BLaER1 treated with 17β-estradiol and CSF1 and Interleukin-3, amounts not matched to agents 10 nM and 100 nM (cell line): ENCODE results near the gene ZNF485.

Experiments
- H3K27ac ChIP-seq, 11 experiments: shearing (Covaris generic); formaldehyde crosslinking; 2 replicates each; pipeline ENCODE4 v1.8.1; 2022
- H3K27me3 ChIP-seq, 11 experiments: shearing (Covaris generic); formaldehyde crosslinking; 2 replicates each; pipeline ENCODE4 v1.8.1; 2022
- H3K36me3 ChIP-seq, 11 experiments: shearing (Covaris generic); formaldehyde crosslinking; 2 replicates each; pipeline ENCODE4 v1.8.1; 2022
- H3K4me1 ChIP-seq, 10 experiments: shearing (Covaris generic); formaldehyde crosslinking; 2 replicates each; pipeline ENCODE4 v1.8.1; 2022
- H3K4me2 ChIP-seq, 11 experiments: shearing (Covaris generic); formaldehyde crosslinking; 2 replicates each; pipeline ENCODE4 v1.8.1; 2022
- H3K4me3 ChIP-seq, 10 experiments: shearing (Covaris generic); formaldehyde crosslinking; 2 replicates each; pipeline ENCODE4 v1.8.1; 2022
- H3K9ac ChIP-seq, 11 experiments: shearing (Covaris generic); formaldehyde crosslinking; 2 replicates each; pipeline ENCODE4 v1.8.1; 2022
- H3K9me3 ChIP-seq, 11 experiments: shearing (Covaris generic); formaldehyde crosslinking; replicated peaks in 1 of 11; 2 replicates each; pipeline ENCODE4 v1.8.1; 2022
- H4K20me1 ChIP-seq, 11 experiments: shearing (Covaris generic); formaldehyde crosslinking; 2 replicates each; pipeline ENCODE4 v1.8.1; 2022
- Cebpa-rat ChIP-seq, 11 experiments: shearing (Covaris generic); IDR thresholded peaks; 2 replicates each; pipeline ENCODE4 v1.8.1; 2022

ZNF485 gene

DNA sequence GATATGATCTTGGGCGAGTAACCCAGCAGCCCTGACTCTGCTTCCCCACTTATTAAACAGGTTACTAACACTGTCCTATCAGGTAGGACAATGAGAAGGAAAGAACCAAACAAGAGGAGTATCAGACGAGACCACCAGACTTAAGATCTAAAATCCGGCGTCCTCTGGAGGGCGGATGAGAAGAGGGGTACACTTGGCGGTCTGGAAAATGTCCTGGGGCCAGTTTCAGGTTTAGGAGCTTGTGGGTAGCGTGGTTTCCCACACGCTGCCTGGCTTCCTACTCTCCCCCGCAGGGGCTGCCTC is 41.8 kb downstream of the ZNF485 start:
- no peak for TF ChIP-seq Cebpa-rat (IDR thresholded peaks at IDR 0.05)
- Histone ChIP-seq H3K36me3 (peaks cover 37 to 48% (median 46%) of the 10 kb centered on the region in 11 experiments), H4K20me1 (no peaks in the 10 kb centered on the region), H3K27ac (peak overlapping the region; percentile 91 to 99 (median 97)), H3K27me3 (peaks cover 0 to 6% (median 0%) of the 10 kb centered on the region in 11 experiments; a peak in 4 of 22 replicates), H3K4me2 (peak overlapping the region; percentile 68 to 92 (median 83)), H3K4me3 (peak overlapping the region; percentile 73 to 90 (median 81)), H3K9ac (peak overlapping the region; percentile 94 to 99 (median 98)), H3K4me1 (peaks cover 5 to 16% (median 13%) of the 10 kb centered on the region in 10 experiments; a peak in 17 of 20 replicates), H3K9me3 (peaks cover 47 to 52% (median 50%) of the 10 kb centered on the region in 11 experiments)

GRCh38 chr10:43648398-43649184 is 42.4 kb downstream of the ZNF485 start, which contains the start of gene ZNF32:
TSS of gene ZNF32 (minus strand) at chr10:43648881. CDS start at chr10:43646133, 2,748 bp downstream.
- Histone ChIP-seq H3K4me2 (peak within 1 kb of the TSS; percentile 68 to 92 (median 83)), H3K27ac (peak within 1 kb of the TSS; percentile 91 to 99 (median 97)), H4K20me1 (no peaks in the 10 kb centered on the region), H3K9ac (peak within 1 kb of the TSS; percentile 94 to 99 (median 98)), H3K9me3 (peaks cover 41 to 47% (median 44%) of the 10 kb centered on the region in 11 experiments), H3K27me3 (peaks cover 0 to 6% (median 0%) of the 10 kb centered on the region in 11 experiments; a peak in 4 of 22 replicates), H3K4me1 (peaks cover 5 to 20% (median 13%) of the 10 kb centered on the region in 10 experiments; a peak in 17 of 20 replicates), H3K36me3 (peaks cover 32 to 42% (median 41%) of the 10 kb centered on the region in 11 experiments), H3K4me3 (peak within 1 kb of the TSS; percentile 73 to 90 (median 81))
- TF ChIP-seq Cebpa-rat (IDR thresholded peaks at IDR 0.05) = no peak

- H3K4me3 ChIP-seq = peak overlapping the region; percentile 73 to 90 (median 81)
- peaks cover 0 to 2% (median 0%) of the 10 kb centered on the region in 11 experiments; a peak in 4 of 22 replicates for H3K27me3 ChIP-seq
- no peaks in the 10 kb centered on the region for H4K20me1 ChIP-seq
- no peak for TF ChIP-seq Cebpa-rat (IDR thresholded peaks at IDR 0.05)
- peak overlapping the region; percentile 68 to 92 (median 83) for H3K4me2 ChIP-seq
- peaks cover 6 to 22% (median 14%) of the 10 kb centered on the region in 10 experiments; a peak in 17 of 20 replicates for H3K4me1 ChIP-seq
- H3K36me3 ChIP-seq = peaks cover 26 to 37% (median 35%) of the 10 kb centered on the region in 11 experiments
- peak overlapping the region; percentile 91 to 99 (median 97); a peak in 21 of 22 replicates for H3K27ac ChIP-seq
- peaks cover 36 to 41% (median 39%) of the 10 kb centered on the region in 11 experiments for H3K9me3 ChIP-seq
- H3K9ac ChIP-seq = peak overlapping the region; percentile 94 to 99 (median 98)
Measured at GRCh38 chr10:43649185-43649523, 42.9 kb downstream of the ZNF485 start.

DNA sequence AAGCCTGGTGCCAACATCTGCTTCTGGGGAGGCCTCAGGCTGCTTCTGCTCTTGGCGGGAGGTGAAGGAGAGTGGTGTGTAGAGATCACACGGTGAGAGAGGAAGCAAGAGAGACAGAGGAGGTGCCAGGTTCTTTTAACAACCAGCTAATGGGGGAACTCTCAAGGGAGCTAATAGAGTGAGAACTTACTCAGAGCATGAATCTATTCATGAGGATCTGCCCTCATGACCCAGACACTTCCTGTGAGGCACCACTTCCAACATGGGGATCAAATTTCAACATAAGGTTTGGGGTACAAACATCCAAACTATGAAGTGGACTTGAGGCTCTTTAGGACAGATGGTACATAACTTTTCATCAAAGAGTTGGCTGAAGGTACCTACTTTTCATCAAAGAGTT is 47.5 kb downstream of the ZNF485 start:
- H3K36me3 ChIP-seq = no peaks in the 10 kb centered on the region
- H3K4me3 ChIP-seq = no peak overlapping the region
- H3K9me3 ChIP-seq = peaks cover 0 to 3% (median 0%) of the 10 kb centered on the region in 11 experiments; a peak in 1 of 22 replicates
- H3K27me3 ChIP-seq = no peaks in the 10 kb centered on the region
- H4K20me1 ChIP-seq = no peaks in the 10 kb centered on the region
- no peak overlapping the region for H3K27ac ChIP-seq
- H3K4me1 ChIP-seq = peaks cover 0 to 15% (median 7%) of the 10 kb centered on the region in 10 experiments; a peak in 15 of 20 replicates
- H3K9ac ChIP-seq = no peak overlapping the region
- peak overlapping the region in 2 of 11 experiments; percentile 10 to 18; a peak in 3 of 22 replicates for H3K4me2 ChIP-seq
- no peak for TF ChIP-seq Cebpa-rat (IDR thresholded peaks at IDR 0.05)

GRCh38 chr10:43655311-43655710 is 49.1 kb downstream of the ZNF485 start:
- TF ChIP-seq Cebpa-rat (IDR thresholded peaks at IDR 0.05) = no peak
- H3K9ac ChIP-seq = no peak overlapping the region
- H3K9me3 ChIP-seq = peaks cover 0 to 3% (median 0%) of the 10 kb centered on the region in 11 experiments; a peak in 2 of 22 replicates
- no peak overlapping the region for H3K27ac ChIP-seq
- no peaks in the 10 kb centered on the region for H3K36me3 ChIP-seq
- peaks cover 0 to 6% (median 2%) of the 10 kb centered on the region in 10 experiments; a peak in 4 of 20 replicates for H3K4me1 ChIP-seq
- H3K27me3 ChIP-seq = no peaks in the 10 kb centered on the region
- no peak overlapping the region for H3K4me3 ChIP-seq
- no peaks in the 10 kb centered on the region for H4K20me1 ChIP-seq
- H3K4me2 ChIP-seq = no peak overlapping the region

DNA sequence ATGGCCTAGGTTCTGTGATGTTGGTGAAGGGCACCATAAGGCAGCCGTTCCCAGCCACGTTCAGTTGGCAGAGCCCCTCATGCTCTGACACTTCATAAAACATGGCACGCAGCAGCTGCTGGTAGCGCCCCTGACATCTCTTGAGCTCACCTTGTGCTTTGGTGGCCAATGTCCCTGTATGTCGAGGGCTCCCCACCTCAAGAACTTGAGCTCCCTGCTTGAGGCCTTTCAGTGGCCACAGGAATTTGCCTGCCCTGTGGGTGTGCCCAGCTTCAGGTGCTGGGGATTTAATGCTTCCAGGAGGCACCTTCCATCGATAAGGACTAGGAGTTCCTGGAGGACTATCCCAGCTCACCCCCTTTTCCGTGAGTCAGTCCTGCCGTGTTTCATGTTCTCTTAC is 52.0 kb downstream of the ZNF485 start:
- Histone ChIP-seq H3K4me2 (no peak overlapping the region), H3K27me3 (no peaks in the 10 kb centered on the region), H3K9ac (no peak overlapping the region), H3K9me3 (peaks cover 0 to 6% (median 0%) of the 10 kb centered on the region in 11 experiments; a peak in 3 of 22 replicates), H3K27ac (no peak overlapping the region), H4K20me1 (no peaks in the 10 kb centered on the region), H3K4me3 (no peak overlapping the region), H3K36me3 (no peaks in the 10 kb centered on the region), H3K4me1 (peaks cover 0 to 6% (median 2%) of the 10 kb centered on the region in 10 experiments; a peak in 4 of 20 replicates)
- TF ChIP-seq Cebpa-rat (IDR thresholded peaks at IDR 0.05) = no peak

GRCh38 chr10:43665054-43665453 is 58.8 kb downstream of the ZNF485 start:
- Histone ChIP-seq H3K4me3 (no peak overlapping the region), H3K4me2 (no peak overlapping the region), H3K27ac (no peak overlapping the region), H3K4me1 (peaks cover 0 to 23% (median 11%) of the 10 kb centered on the region in 10 experiments; a peak in 12 of 20 replicates), H3K9me3 (peaks cover 8 to 22% (median 9%) of the 10 kb centered on the region in 11 experiments; a peak in 19 of 22 replicates), H3K36me3 (no peaks in the 10 kb centered on the region), H3K27me3 (peaks cover 0 to 10% (median 0%) of the 10 kb centered on the region in 11 experiments; a peak in 3 of 22 replicates), H3K9ac (no peak overlapping the region), H4K20me1 (no peaks in the 10 kb centered on the region)
- TF ChIP-seq Cebpa-rat (IDR thresholded peaks at IDR 0.05) = no peak

- TF ChIP-seq Cebpa-rat (IDR thresholded peaks at IDR 0.05) = no peak
- no peak overlapping the region for H3K27ac ChIP-seq
- no peak overlapping the region for H3K9ac ChIP-seq
- H3K4me2 ChIP-seq = no peak overlapping the region
- H3K4me1 ChIP-seq = peaks cover 0 to 23% (median 11%) of the 10 kb centered on the region in 10 experiments; a peak in 12 of 20 replicates
- no peaks in the 10 kb centered on the region for H4K20me1 ChIP-seq
- no peak overlapping the region for H3K4me3 ChIP-seq
- H3K27me3 ChIP-seq = peaks cover 0 to 10% (median 0%) of the 10 kb centered on the region in 11 experiments; a peak in 3 of 22 replicates
- H3K36me3 ChIP-seq = no peaks in the 10 kb centered on the region
- H3K9me3 ChIP-seq = peaks cover 8 to 22% (median 9%) of the 10 kb centered on the region in 11 experiments; a peak in 19 of 22 replicates
Measured at GRCh38 chr10:43666552-43666951, 60.3 kb downstream of the ZNF485 start.

- Histone ChIP-seq H3K27ac (no peak overlapping the region), H3K4me3 (no peak overlapping the region), H3K27me3 (peaks cover 0 to 10% (median 0%) of the 10 kb centered on the region in 11 experiments; a peak in 3 of 22 replicates), H3K36me3 (no peaks in the 10 kb centered on the region), H3K9me3 (peaks cover 8 to 22% (median 9%) of the 10 kb centered on the region in 11 experiments; a peak in 19 of 22 replicates), H3K4me2 (peak overlapping the region in 3 of 11 experiments; percentile 56 to 65 (median 61); a peak in 3 of 22 replicates), H4K20me1 (no peaks in the 10 kb centered on the region), H3K4me1 (peaks cover 0 to 23% (median 11%) of the 10 kb centered on the region in 10 experiments; a peak in 12 of 20 replicates), H3K9ac (no peak overlapping the region)
- TF ChIP-seq Cebpa-rat (IDR thresholded peaks at IDR 0.05) = no peak
Measured at GRCh38 chr10:43667317-43667731, 61.1 kb downstream of the ZNF485 start.
